Neural cell (in vitro differentiated cells): ENCODE measurements around the gene MYO9B. TPM values are rescaled to one million over a fixed set of nuclear protein-coding genes. Genes with fewer than 3 reads are reported as not detected.

Experiments used
- H2AFZ ChIP-seq: fragments of 200-600, 300-800 bp; sonication (generic), shearing (Covaris generic); 2 replicates; pipeline ENCODE4 v1.6.0; 2014; ENCODE audit warnings: low read depth, mild to moderate bottlenecking, antibody characterized with exemption, low read length, moderate library complexity
- H3F3A ChIP-seq: fragments of 200-600 bp; shearing (Covaris generic); 2 replicates; pipeline ENCODE4 v1.6.1; 2016; ENCODE audit warnings: mild to moderate bottlenecking, moderate library complexity, mixed read lengths, antibody characterized with exemption, low read length; ENCODE audit not compliant: insufficient read depth, poor library complexity, severe bottlenecking
- H3K27ac ChIP-seq: fragments of 200-600, 300-800 bp; sonication (generic), shearing (Covaris generic); 2 replicates; pipeline ENCODE4 v1.5.1; 2014; ENCODE audit warnings: mild to moderate bottlenecking, low read length, moderate library complexity
- H3K27me3 ChIP-seq: fragments of 300-800, 200-600 bp; sonication (generic), shearing (Covaris generic); 2 replicates; pipeline ENCODE4 v1.6.0; 2014; ENCODE audit warnings: mild to moderate bottlenecking, low read depth, low read length, moderate library complexity; ENCODE audit not compliant: insufficient read depth
- H3K36me3 ChIP-seq: fragments of 300-800, 200-600 bp; sonication (generic), shearing (Covaris generic); 2 replicates; pipeline ENCODE4 v1.5.1; 2014; ENCODE audit warnings: mild to moderate bottlenecking, antibody characterized with exemption, low read length, moderate library complexity; ENCODE audit not compliant: insufficient read depth
- H3K4me2 ChIP-seq: fragments of 300-800, 200-600 bp; sonication (generic), shearing (Covaris generic); 2 replicates; pipeline ENCODE4 v1.6.0; 2014; ENCODE audit warnings: mild to moderate bottlenecking, low read length
- H3K4me3 ChIP-seq: fragments of 300-800, 200-600 bp; sonication (generic), shearing (Covaris generic); 2 replicates; pipeline ENCODE4 v1.5.1; 2014; ENCODE audit warnings: mild to moderate bottlenecking, low read length, moderate library complexity
- H3K79me2 ChIP-seq: fragments of 200-600 bp; shearing (Covaris generic); replicated peaks from 2 replicates; pipeline ENCODE4 v1.6.0; 2014; ENCODE audit warnings: mild to moderate bottlenecking, low read length, moderate library complexity; ENCODE audit not compliant: insufficient read depth
- H3K9ac ChIP-seq: fragments of 300-800, 200-600 bp; sonication (generic), shearing (Covaris generic); 2 replicates; pipeline ENCODE4 v1.6.1; 2016; ENCODE audit warnings: mild to moderate bottlenecking, low read length, mixed read lengths
- H3K9me2 ChIP-seq: fragments of 200-600 bp; shearing (Covaris generic); 2 replicates; pipeline ENCODE4 v1.6.1; 2016; ENCODE audit warnings: mild to moderate bottlenecking, low read length, mixed read lengths; ENCODE audit not compliant: insufficient read depth
- H3K9me3 ChIP-seq: fragments of 200-600, 300-800 bp; sonication (generic), shearing (Covaris generic); 2 replicates; pipeline ENCODE4 v1.6.1; 2016; ENCODE audit warnings: mild to moderate bottlenecking, mixed run types, low read length, moderate library complexity, mixed read lengths
- H4K20me1 ChIP-seq: fragments of 200-600 bp; shearing (Covaris generic); 2 replicates; pipeline ENCODE4 v1.6.1; 2016; ENCODE audit warnings: mild to moderate bottlenecking, mixed run types; ENCODE audit not compliant: insufficient read depth
- EP300 ChIP-seq: fragments of 450-650 bp; conservative IDR thresholded peaks from 2 replicates; pipeline ENCODE4 v1.6.1; 2014; ENCODE audit warnings: antibody characterized with exemption, mild to moderate bottlenecking, moderate library complexity; ENCODE audit not compliant: poor library complexity, severe bottlenecking
- EZH2 ChIP-seq: fragments of 200-600, 300-800 bp; shearing (Covaris generic), sonication (generic); IDR thresholded peaks from 2 replicates; pipeline ENCODE4 v1.6.1; 2014; ENCODE audit warnings: antibody characterized with exemption, low read length, borderline replicate concordance, mild to moderate bottlenecking; ENCODE audit not compliant: insufficient read depth, poor library complexity, severe bottlenecking
- MXI1 ChIP-seq: fragments of 450-650 bp; conservative IDR thresholded peaks from 2 replicates; pipeline ENCODE4 v1.6.1; 2014; ENCODE audit warnings: antibody characterized with exemption, mild to moderate bottlenecking; ENCODE audit not compliant: poor library complexity, severe bottlenecking
- POLR2AphosphoS5 ChIP-seq: IDR thresholded peaks from 2 replicates; pipeline ENCODE4 v1.6.1; 2012
- RAD21 ChIP-seq: fragments of 450-650 bp; conservative IDR thresholded peaks from 2 replicates; pipeline ENCODE4 v1.6.1; 2014; ENCODE audit warnings: antibody characterized with exemption, mild to moderate bottlenecking, moderate library complexity
- SMC3 ChIP-seq: fragments of 450-650 bp; conservative IDR thresholded peaks from 2 replicates; pipeline ENCODE4 v1.6.1; 2014; ENCODE audit warnings: antibody characterized with exemption, mild to moderate bottlenecking, moderate library complexity; ENCODE audit not compliant: poor library complexity
- TAF1 ChIP-seq: IDR thresholded peaks from 2 replicates; pipeline ENCODE4 v1.6.1; 2012; ENCODE audit warnings: low read depth
- polyA plus RNA-seq: library from polyadenylated mRNA; depleted of rRNA; stranded (reverse); fragments of >200 nt; gene quantifications from 2 replicates; pipeline ENCODE4 v1.2.3, GENCODE V29; 2014
- TF ChIP-seq, protein P1 (sequence below): fragments of 450-650 bp; IDR thresholded peaks from 2 replicates; pipeline ENCODE4 v1.5.1; 2014; ENCODE audit warnings: antibody characterized with exemption, mild to moderate bottlenecking, moderate library complexity; ENCODE audit not compliant: poor library complexity, severe bottlenecking
- TF ChIP-seq, protein P2 (sequence below): IDR thresholded peaks from 2 replicates; pipeline ENCODE4 v1.6.1; 2012; ENCODE audit warnings: borderline replicate concordance

The MYO9B gene
- polyA plus RNA-seq, 1 donor from 2014 or later, result 27.2 TPM

DNA sequence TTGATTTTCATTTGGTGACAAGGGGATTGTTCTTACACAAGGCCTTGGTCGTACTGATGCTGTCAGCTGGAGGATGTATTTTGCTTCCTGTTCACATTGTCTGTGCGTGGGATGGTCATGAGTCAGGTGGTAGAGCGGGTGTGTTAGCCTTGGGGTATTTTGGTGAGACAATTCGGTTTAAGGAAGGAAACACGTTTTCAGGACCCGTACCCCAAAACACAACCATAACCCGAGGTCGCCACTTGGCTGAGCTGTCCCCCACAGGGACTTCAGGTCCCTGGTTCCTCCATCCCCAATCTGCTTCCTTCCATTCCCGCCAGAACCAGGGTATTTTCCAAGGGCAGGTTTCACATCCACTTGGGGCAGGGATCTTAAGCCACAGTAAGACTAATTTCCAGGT is 15.0 kb downstream of the MYO9B start:
- no peak overlapping the region for H3K27ac ChIP-seq
- TF ChIP-seq TAF1, result no peak
- TF ChIP-seq, protein P1, sequence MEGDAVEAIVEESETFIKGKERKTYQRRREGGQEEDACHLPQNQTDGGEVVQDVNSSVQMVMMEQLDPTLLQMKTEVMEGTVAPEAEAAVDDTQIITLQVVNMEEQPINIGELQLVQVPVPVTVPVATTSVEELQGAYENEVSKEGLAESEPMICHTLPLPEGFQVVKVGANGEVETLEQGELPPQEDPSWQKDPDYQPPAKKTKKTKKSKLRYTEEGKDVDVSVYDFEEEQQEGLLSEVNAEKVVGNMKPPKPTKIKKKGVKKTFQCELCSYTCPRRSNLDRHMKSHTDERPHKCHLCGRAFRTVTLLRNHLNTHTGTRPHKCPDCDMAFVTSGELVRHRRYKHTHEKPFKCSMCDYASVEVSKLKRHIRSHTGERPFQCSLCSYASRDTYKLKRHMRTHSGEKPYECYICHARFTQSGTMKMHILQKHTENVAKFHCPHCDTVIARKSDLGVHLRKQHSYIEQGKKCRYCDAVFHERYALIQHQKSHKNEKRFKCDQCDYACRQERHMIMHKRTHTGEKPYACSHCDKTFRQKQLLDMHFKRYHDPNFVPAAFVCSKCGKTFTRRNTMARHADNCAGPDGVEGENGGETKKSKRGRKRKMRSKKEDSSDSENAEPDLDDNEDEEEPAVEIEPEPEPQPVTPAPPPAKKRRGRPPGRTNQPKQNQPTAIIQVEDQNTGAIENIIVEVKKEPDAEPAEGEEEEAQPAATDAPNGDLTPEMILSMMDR, result no peak
- TF ChIP-seq EZH2, result no peak
- no peak for TF ChIP-seq SMC3
- TF ChIP-seq, protein P2, sequence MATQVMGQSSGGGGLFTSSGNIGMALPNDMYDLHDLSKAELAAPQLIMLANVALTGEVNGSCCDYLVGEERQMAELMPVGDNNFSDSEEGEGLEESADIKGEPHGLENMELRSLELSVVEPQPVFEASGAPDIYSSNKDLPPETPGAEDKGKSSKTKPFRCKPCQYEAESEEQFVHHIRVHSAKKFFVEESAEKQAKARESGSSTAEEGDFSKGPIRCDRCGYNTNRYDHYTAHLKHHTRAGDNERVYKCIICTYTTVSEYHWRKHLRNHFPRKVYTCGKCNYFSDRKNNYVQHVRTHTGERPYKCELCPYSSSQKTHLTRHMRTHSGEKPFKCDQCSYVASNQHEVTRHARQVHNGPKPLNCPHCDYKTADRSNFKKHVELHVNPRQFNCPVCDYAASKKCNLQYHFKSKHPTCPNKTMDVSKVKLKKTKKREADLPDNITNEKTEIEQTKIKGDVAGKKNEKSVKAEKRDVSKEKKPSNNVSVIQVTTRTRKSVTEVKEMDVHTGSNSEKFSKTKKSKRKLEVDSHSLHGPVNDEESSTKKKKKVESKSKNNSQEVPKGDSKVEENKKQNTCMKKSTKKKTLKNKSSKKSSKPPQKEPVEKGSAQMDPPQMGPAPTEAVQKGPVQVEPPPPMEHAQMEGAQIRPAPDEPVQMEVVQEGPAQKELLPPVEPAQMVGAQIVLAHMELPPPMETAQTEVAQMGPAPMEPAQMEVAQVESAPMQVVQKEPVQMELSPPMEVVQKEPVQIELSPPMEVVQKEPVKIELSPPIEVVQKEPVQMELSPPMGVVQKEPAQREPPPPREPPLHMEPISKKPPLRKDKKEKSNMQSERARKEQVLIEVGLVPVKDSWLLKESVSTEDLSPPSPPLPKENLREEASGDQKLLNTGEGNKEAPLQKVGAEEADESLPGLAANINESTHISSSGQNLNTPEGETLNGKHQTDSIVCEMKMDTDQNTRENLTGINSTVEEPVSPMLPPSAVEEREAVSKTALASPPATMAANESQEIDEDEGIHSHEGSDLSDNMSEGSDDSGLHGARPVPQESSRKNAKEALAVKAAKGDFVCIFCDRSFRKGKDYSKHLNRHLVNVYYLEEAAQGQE, result no peak
- no peak for TF ChIP-seq MXI1
- no peak for TF ChIP-seq EP300
- no peak for TF ChIP-seq RAD21
- TF ChIP-seq POLR2AphosphoS5, result no peak
- no peaks in the 10 kb centered on the region for H4K20me1 ChIP-seq
- no peaks in the 10 kb centered on the region for H3K9me3 ChIP-seq
- no peak overlapping the region for H3K4me3 ChIP-seq
- H3K4me2 ChIP-seq, result no peak overlapping the region
- no peak overlapping the region for H2AFZ ChIP-seq
- H3K9me2 ChIP-seq, result no peaks in the 10 kb centered on the region
- no peak overlapping the region for H3K9ac ChIP-seq
- H3K79me2 ChIP-seq, result peaks cover 6% of the 10 kb centered on the region
- no peaks in the 10 kb centered on the region for H3K27me3 ChIP-seq
- H3F3A ChIP-seq, result no peaks in the 10 kb centered on the region
- no peaks in the 10 kb centered on the region for H3K36me3 ChIP-seq

DNA sequence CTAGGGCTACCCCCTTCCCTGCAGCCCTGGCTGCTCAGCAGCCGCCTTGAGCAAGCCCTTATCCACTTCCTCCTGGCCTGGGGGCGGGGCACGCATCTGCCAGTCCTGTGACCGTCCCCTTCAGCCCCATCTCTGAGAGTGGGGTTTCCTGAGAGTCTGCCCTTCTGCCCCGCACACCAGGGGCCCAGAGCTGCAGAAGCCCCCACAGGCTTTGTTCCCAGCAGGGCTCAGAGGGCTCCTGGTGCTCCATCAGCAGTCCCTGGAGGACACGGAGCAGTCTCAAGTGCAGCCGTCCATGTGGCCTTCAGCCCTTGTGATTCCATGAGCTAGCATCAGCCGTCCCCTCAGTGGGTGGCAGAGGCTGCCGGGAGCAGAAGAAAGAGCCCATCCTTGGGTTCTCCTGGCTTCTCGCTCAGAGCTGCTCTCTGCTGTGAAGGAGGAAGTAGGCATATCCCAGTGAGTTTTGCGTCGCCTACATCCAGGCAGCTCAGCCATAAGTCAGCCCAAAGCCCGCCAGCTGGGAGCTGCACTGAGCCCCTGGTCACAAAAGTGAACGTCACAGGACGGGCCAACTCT is 16.3 kb downstream of the MYO9B start:
- TF ChIP-seq MXI1 (no peak), SMC3 (no peak), TAF1 (no peak)
- TF ChIP-seq, protein P2, result no peak
- TF ChIP-seq, protein P1, result no peak
- H3F3A ChIP-seq, result no peaks in the 10 kb centered on the region
- H3K9ac ChIP-seq, result no peak overlapping the region
- no peak overlapping the region for H2AFZ ChIP-seq
- no peaks in the 10 kb centered on the region for H3K9me2 ChIP-seq
- no peaks in the 10 kb centered on the region for H3K36me3 ChIP-seq
- H3K4me3 ChIP-seq, result no peak overlapping the region
- H3K79me2 ChIP-seq, result peaks cover 6% of the 10 kb centered on the region
- no peaks in the 10 kb centered on the region for H4K20me1 ChIP-seq
- no peak overlapping the region for H3K4me2 ChIP-seq
- H3K9me3 ChIP-seq, result no peaks in the 10 kb centered on the region
- no peak overlapping the region for H3K27ac ChIP-seq
- H3K27me3 ChIP-seq, result no peaks in the 10 kb centered on the region
